ENCODE data around the gene GPATCH8. TPM values are rescaled to one million over a fixed set of nuclear protein-coding genes. Genes with fewer than 3 reads are reported as not detected.

Gene GPATCH8
- total and polyA plus RNA-seq, 10 of the 15 experiments (the other 5 are each of a cell fraction or from before 2014, with no cell fraction given) = 11.7 to 45.1 (median 21.3) TPM

GRCh38 chr17:44439168-44439567 lies 64.0 kb downstream of the GPATCH8 start (continued):
- no peak for TF ChIP-seq ZNF687 (IDR thresholded peaks at IDR 0.05)
- no peak for TF ChIP-seq EED (IDR thresholded peaks at IDR 0.05; ENCODE audit: low read depth)
- TF ChIP-seq HDAC6 (IDR thresholded peaks at IDR 0.05; ENCODE audit: unreplicated experiment) = no peak

GRCh38 chr17:44438636-44439035 lies 64.6 kb downstream of the GPATCH8 start:
- Histone ChIP-seq H3K4me2 (ENCODE audit: control insufficient read depth, insufficient read depth) (no peak overlapping the region), H3K36me3 (ENCODE audit: control insufficient read depth in 2 of 2, insufficient read depth in 2 of 2, low read length in 1 of 2) (peaks cover 2 to 9% of the 10 kb centered on the region in 2 experiments; a peak in 3 of 4 replicates), H3K4me3 (no peak overlapping the region), H3K9ac (ENCODE audit: control insufficient read depth, insufficient read depth, low read length) (no peak overlapping the region), H3K79me2 (ENCODE audit: control insufficient read depth, insufficient read depth, low read length) (peaks cover 2% of the 10 kb centered on the region; the same call in 1 of the 2 replicates), H4K20me1 (ENCODE audit: control insufficient read depth, insufficient read depth) (no peaks in the 10 kb centered on the region), H3K27ac (ENCODE audit: control insufficient read depth, insufficient read depth) (peak overlapping the region; percentile 5; the same call in 1 of the 2 replicates), H3K27me3 (replicated peaks in 1 of 2; ENCODE audit: control insufficient read depth in 2 of 2, insufficient read depth in 2 of 2, low read length in 1 of 2) (no peaks in the 10 kb centered on the region), H2AFZ (ENCODE audit: control insufficient read depth, low read depth, low read length) (no peak overlapping the region), H3K4me1 (ENCODE audit: control insufficient read depth, insufficient read depth, low read length) (peaks cover 4% of the 10 kb centered on the region; the same call in 1 of the 2 replicates), H3K9me3 (replicated peaks; ENCODE audit: control insufficient read depth, insufficient read depth, low read length) (no peaks in the 10 kb centered on the region)
- TF ChIP-seq HDGF (IDR thresholded peaks at IDR 0.05) (no peak), IKZF1 (conservative IDR thresholded peaks at IDR 0.05) (no peak), YY1 (IDR thresholded peaks at IDR 0.05; ENCODE audit: low read depth, low read length) (0 out of 2 replicates have a peak, but pooled peaks have one; percentile 11)
- DNase-seq (ENCODE audit: low read depth, low spot score) (no peak), FAIRE-seq (no peak), ATAC-seq (peak; percentile 80)
- TSS peak; percentile 31 for BruUV-seq (replicated peaks)
- ChIA-PET RAD21 (ENCODE audit: unreplicated experiment) (no interaction called here), CTCF (no interaction called here), POLR2A (no interaction called here), SMC1A (ENCODE audit: uncharacterized antibody, unreplicated experiment) (interaction anchor here (0.9 kb wide), 1 partner anchor 20 kb away, joined by 3 read pairs; no protein-coding TSS in a partner anchor)
- WGBS (ENCODE audit: insufficient coverage, insufficient replicate concordance, low lambda C conversion rate, missing lambda C conversion rate) = 72% methylated on average over 2 of the region's 2 CpGs
- in situ Hi-C loops (cut with MboI) = no loop called here
- intact Hi-C loops (cut with micrococcal nuclease; ENCODE audit: unreplicated experiment) = no loop called here

Data from GM12878 (cell line).